ENCODE measurements around the gene CPSF4.

GRCh38 chr7:99424932-99425730 lies 13.6 kb upstream of the CPSF4 start:
- TF ChIP-seq GATA3 (IDR thresholded peaks at IDR 0.05; ENCODE audit: low read depth, low read length): no peak
- TF ChIP-seq GATA2 (IDR thresholded peaks at IDR 0.05; ENCODE audit: low read depth, low read length): no peak
